VCaP (cell line): Measurements from ENCODE around the gene BRD4.
A peak's percentile ranks its signal among the peaks of the same experiment; 100 is the strongest.

Experiments
- H3K27ac ChIP-seq: fragments of 450-650 bp; 2 replicates; pipeline ENCODE4 v1.5.1; 2017
- TF ChIP-seq, protein P1 (sequence below): fragments of 450-650 bp; conservative IDR thresholded peaks from 2 replicates; pipeline ENCODE4 v1.5.1; 2017; ENCODE audit warnings: mild to moderate bottlenecking, moderate library complexity

Gene BRD4

GRCh38 chr19:15265214-15265849, 67.0 kb downstream of the BRD4 start:
- TF ChIP-seq, protein P1, sequence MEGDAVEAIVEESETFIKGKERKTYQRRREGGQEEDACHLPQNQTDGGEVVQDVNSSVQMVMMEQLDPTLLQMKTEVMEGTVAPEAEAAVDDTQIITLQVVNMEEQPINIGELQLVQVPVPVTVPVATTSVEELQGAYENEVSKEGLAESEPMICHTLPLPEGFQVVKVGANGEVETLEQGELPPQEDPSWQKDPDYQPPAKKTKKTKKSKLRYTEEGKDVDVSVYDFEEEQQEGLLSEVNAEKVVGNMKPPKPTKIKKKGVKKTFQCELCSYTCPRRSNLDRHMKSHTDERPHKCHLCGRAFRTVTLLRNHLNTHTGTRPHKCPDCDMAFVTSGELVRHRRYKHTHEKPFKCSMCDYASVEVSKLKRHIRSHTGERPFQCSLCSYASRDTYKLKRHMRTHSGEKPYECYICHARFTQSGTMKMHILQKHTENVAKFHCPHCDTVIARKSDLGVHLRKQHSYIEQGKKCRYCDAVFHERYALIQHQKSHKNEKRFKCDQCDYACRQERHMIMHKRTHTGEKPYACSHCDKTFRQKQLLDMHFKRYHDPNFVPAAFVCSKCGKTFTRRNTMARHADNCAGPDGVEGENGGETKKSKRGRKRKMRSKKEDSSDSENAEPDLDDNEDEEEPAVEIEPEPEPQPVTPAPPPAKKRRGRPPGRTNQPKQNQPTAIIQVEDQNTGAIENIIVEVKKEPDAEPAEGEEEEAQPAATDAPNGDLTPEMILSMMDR = no peak
- peak overlapping the region; percentile 18; the same call in 1 of the 2 replicates for H3K27ac ChIP-seq

DNA sequence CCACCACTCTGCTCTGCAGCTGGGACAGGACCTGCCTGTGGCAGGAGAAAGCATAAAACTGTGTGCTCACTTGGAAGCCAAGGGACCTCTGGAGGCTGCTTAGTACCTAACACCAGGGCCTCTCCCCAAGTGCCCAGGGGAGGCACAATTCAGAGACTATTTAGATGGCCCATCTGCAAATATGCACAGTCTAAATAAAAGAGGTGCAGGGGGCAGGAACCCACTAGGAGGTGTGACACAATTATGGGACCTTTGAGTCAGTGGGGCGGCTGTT, 67.5 kb downstream of the BRD4 start:
- 0 out of 2 replicates have a peak overlapping the region, but pooled peaks have one; percentile 5 for H3K27ac ChIP-seq
- TF ChIP-seq, protein P1 = no peak

GRCh38 chr19:15264061-15264932, 68.0 kb downstream of the BRD4 start:
- 0 out of 2 replicates have a peak overlapping the region, but pooled peaks have one; percentile 5 for H3K27ac ChIP-seq
- TF ChIP-seq, protein P1 = peak; percentile 90

GRCh38 chr19:15263361-15263985, 68.9 kb downstream of the BRD4 start:
- TF ChIP-seq, protein P1 = no peak
- no peak overlapping the region for H3K27ac ChIP-seq

GRCh38 chr19:15262011-15262410, 70.3 kb downstream of the BRD4 start:
- TF ChIP-seq, protein P1 = no peak
- no peak overlapping the region for H3K27ac ChIP-seq

- TF ChIP-seq, protein P1 = peak; percentile 63
- H3K27ac ChIP-seq = no peak overlapping the region
Measured at GRCh38 chr19:15260939-15261338, 71.4 kb downstream of the BRD4 start.

GRCh38 chr19:15259907-15260306, 72.4 kb downstream of the BRD4 start:
- TF ChIP-seq, protein P1 = no peak
- H3K27ac ChIP-seq = no peak overlapping the region
